SK-N-MC (cell line): ENCODE data around the gene RNASE1.

ENCODE experiments used
- EZH2 ChIP-seq: fragments of 200-600 bp; sonication (generic); IDR thresholded peaks from one replicate; pipeline ENCODE4 v1.6.1; 2017; ENCODE audit warnings: antibody characterized with exemption
- FOXP2 ChIP-seq: optimal IDR thresholded peaks from 2 replicates; pipeline ENCODE3; 2011; ENCODE audit warnings: mild to moderate bottlenecking, moderate library complexity; ENCODE audit not compliant: insufficient read depth; ENCODE audit errors: extremely low read length, control extremely low read depth
- POLR2AphosphoS5 ChIP-seq: IDR thresholded peaks from 2 replicates; pipeline ENCODE4 v1.6.1; 2012; ENCODE audit warnings: mild to moderate bottlenecking, low read depth, low read length, borderline replicate concordance

GRCh38 chr14:20827326-20827725 lies 24.7 kb upstream of the RNASE1 start:
- no peak for TF ChIP-seq POLR2AphosphoS5
- no peak for TF ChIP-seq EZH2
- no peak for TF ChIP-seq FOXP2
